CD8-positive, alpha-beta memory T cell (primary cell): ENCODE measurements around the gene PAK6. TPM values are rescaled to one million over a fixed set of nuclear protein-coding genes. Genes with fewer than 3 reads are reported as not detected.
A peak's percentile ranks its signal among the peaks of the same experiment; 100 is the strongest.

Source experiments
- CTCF ChIA-PET: fragments of 350-600 bp; sonication (Branson Sonifier 250); formaldehyde crosslinking; loops from one replicate; lab custom pipeline; 2021; ENCODE audit warnings: antibody characterized with exemption; lab: Charles Lee
- POLR2A ChIA-PET: fragments of 350-600 bp; sonication (Branson Sonifier 250); formaldehyde crosslinking; loops from one replicate; lab custom pipeline; 2021; ENCODE audit warnings: antibody characterized with exemption; lab: Charles Lee
- DNase-seq, 5 donors: peaks; one replicate each; pipeline versions ENCODE4 v3.0.0 to v3.0.0-alpha.2; 2020 to 2022; ENCODE audit warnings: mixed read lengths in 1 of 5
- H3K27ac ChIP-seq: one replicate; pipeline ENCODE4 v1.7.0; 2013; ENCODE audit warnings: low read depth, mild to moderate bottlenecking, low read length, moderate library complexity
- H3K27me3 ChIP-seq: 2 replicates; pipeline ENCODE4 v1.7.0; 2013; ENCODE audit warnings: low read length, mild to moderate bottlenecking; ENCODE audit not compliant: insufficient read depth, poor library complexity, severe bottlenecking
- H3K36me3 ChIP-seq: 2 replicates; pipeline ENCODE4 v1.7.0; 2013; ENCODE audit warnings: mild to moderate bottlenecking, low read length, moderate library complexity; ENCODE audit not compliant: insufficient read depth
- H3K4me1 ChIP-seq: 2 replicates; pipeline ENCODE4 v1.7.0; 2013; ENCODE audit warnings: mild to moderate bottlenecking, low read length, moderate library complexity; ENCODE audit not compliant: insufficient read depth
- H3K4me3 ChIP-seq: 2 replicates; pipeline ENCODE4 v1.7.0; 2013; ENCODE audit warnings: mild to moderate bottlenecking, low read length
- H3K9me3 ChIP-seq: 2 replicates; pipeline ENCODE4 v1.7.0; 2013; ENCODE audit warnings: mild to moderate bottlenecking, low read length
- H3K27ac Mint-ChIP-seq, 8 donors: one replicate each; pipeline ENCODE4 v1.8.0; 2020 to 2021; ENCODE audit warnings: mixed read lengths in 8 of 8, mild to moderate bottlenecking in 6 of 8, inconsistent platforms in 3 of 8, moderate library complexity in 3 of 8
- H3K27me3 Mint-ChIP-seq, 2 donors: one replicate each; pipeline ENCODE4 v1.8.0; 2020 to 2021; ENCODE audit warnings: mixed read lengths in 2 of 2, mild to moderate bottlenecking in 1 of 2, moderate library complexity in 1 of 2
- H3K36me3 Mint-ChIP-seq, 3 donors: one replicate each; pipeline ENCODE4 v1.8.0; 2020 to 2021; ENCODE audit warnings: mixed read lengths in 3 of 3, inconsistent platforms in 1 of 3, mild to moderate bottlenecking in 1 of 3
- H3K4me1 Mint-ChIP-seq, 3 donors: one replicate each; pipeline ENCODE4 v1.8.0; 2020 to 2021; ENCODE audit warnings: mixed read lengths in 3 of 3, inconsistent platforms in 1 of 3, mild to moderate bottlenecking in 1 of 3
- H3K4me3 Mint-ChIP-seq, 7 donors: one replicate each; pipeline ENCODE4 v1.8.0; 2020 to 2021; ENCODE audit warnings: mixed read lengths in 7 of 7, mild to moderate bottlenecking in 6 of 7, moderate library complexity in 4 of 7, inconsistent platforms in 2 of 7
- H3K9me3 Mint-ChIP-seq, 5 donors: one replicate each; pipeline ENCODE4 v1.8.0; 2020 to 2022; ENCODE audit warnings: mixed read lengths in 5 of 5, mild to moderate bottlenecking in 3 of 5, moderate library complexity in 2 of 5, inconsistent platforms in 1 of 5
- polyA plus RNA-seq: library from polyadenylated mRNA; unstranded; fragments of 300-500 nt; fragmentation: Illumina TruSeq; gene quantifications from one replicate; pipeline ENCODE4 v1.2.3, GENCODE V29; 2021
- total RNA-seq, 2 experiments: library from RNA; stranded (reverse); gene quantifications; one replicate each; pipeline ENCODE4 v1.2.3, GENCODE V29; 2021

Gene PAK6
- total and polyA plus RNA-seq, 3 experiments from 2014 or later: 1.7 to 2.8 (median 1.9) TPM

- ChIA-PET POLR2A (no interaction called here), CTCF (interaction anchor here (1.0 to 1.4 kb wide), 2 partner anchors 26 to 31 kb away, joined by 4 read pairs; no protein-coding TSS in a partner anchor)
- Mint-ChIP-seq H3K27me3 (peaks cover 11 to 16% of the 10 kb centered on the region in 2 donors), H3K4me3 (no peak overlapping the region), H3K27ac (no peak overlapping the region), H3K9me3 (no peaks in the 10 kb centered on the region), H3K4me1 (peaks cover 0 to 13% (median 6%) of the 10 kb centered on the region in 3 donors), H3K36me3 (peaks cover 0 to 2% (median 0%) of the 10 kb centered on the region in 3 donors)
- H3K4me1 ChIP-seq: peaks cover 5% of the 10 kb centered on the region
- H3K27me3 ChIP-seq: peaks cover 3% of the 10 kb centered on the region
- H3K4me3 ChIP-seq: no peak overlapping the region
- H3K36me3 ChIP-seq: no peaks in the 10 kb centered on the region
- no peak for DNase-seq
- H3K27ac ChIP-seq: no peak overlapping the region
- H3K9me3 ChIP-seq: no peaks in the 10 kb centered on the region
Measured at GRCh38 chr15:40243126-40243810, 4.4 kb downstream of the PAK6 start.

- Histone ChIP-seq H3K4me3 (no peak overlapping the region), H3K27me3 (no peaks in the 10 kb centered on the region), H3K27ac (no peak overlapping the region), H3K4me1 (no peaks in the 10 kb centered on the region), H3K9me3 (no peaks in the 10 kb centered on the region), H3K36me3 (no peaks in the 10 kb centered on the region)
- Mint-ChIP-seq H3K27me3 (peaks cover 2 to 3% of the 10 kb centered on the region in 2 donors), H3K27ac (no peak overlapping the region), H3K36me3 (no peaks in the 10 kb centered on the region), H3K9me3 (no peaks in the 10 kb centered on the region), H3K4me1 (no peaks in the 10 kb centered on the region), H3K4me3 (no peak overlapping the region)
- ChIA-PET CTCF (no interaction called here), POLR2A (no interaction called here)
- DNase-seq: no peak
Measured at GRCh38 chr15:40244961-40245523, 6.2 kb downstream of the PAK6 start.

GRCh38 chr15:40245666-40246450, 7.0 kb downstream of the PAK6 start:
- Histone ChIP-seq H3K36me3 (no peaks in the 10 kb centered on the region), H3K27me3 (no peaks in the 10 kb centered on the region), H3K9me3 (no peaks in the 10 kb centered on the region), H3K4me1 (no peaks in the 10 kb centered on the region), H3K27ac (no peak overlapping the region), H3K4me3 (no peak overlapping the region)
- ChIA-PET CTCF (interaction anchor here (1.6 kb wide), 1 partner anchor 28 kb away, joined by 5 read pairs; no protein-coding TSS in a partner anchor), POLR2A (no interaction called here)
- H3K36me3 Mint-ChIP-seq: no peaks in the 10 kb centered on the region
- H3K27ac Mint-ChIP-seq: no peak overlapping the region
- H3K4me3 Mint-ChIP-seq: no peak overlapping the region
- no peak for DNase-seq
- H3K27me3 Mint-ChIP-seq: peaks cover 0 to 1% of the 10 kb centered on the region in 2 donors
- no peaks in the 10 kb centered on the region for H3K9me3 Mint-ChIP-seq
- no peaks in the 10 kb centered on the region for H3K4me1 Mint-ChIP-seq

- H3K36me3 Mint-ChIP-seq: no peaks in the 10 kb centered on the region
- H3K4me3 Mint-ChIP-seq: peak overlapping the region in 1 of 7 donors; percentile 68
- H3K4me3 ChIP-seq: no peak overlapping the region
- H3K4me1 ChIP-seq: no peaks in the 10 kb centered on the region
- H3K9me3 ChIP-seq: no peaks in the 10 kb centered on the region
- H3K27ac Mint-ChIP-seq: peak overlapping the region in 2 of 8 donors; percentile 6 to 47
- POLR2A ChIA-PET: no interaction called here
- H3K27me3 ChIP-seq: no peaks in the 10 kb centered on the region
- no peaks in the 10 kb centered on the region for H3K9me3 Mint-ChIP-seq
- CTCF ChIA-PET: interaction anchor here (0.9 to 1.6 kb wide), 3 partner anchors 16 to 29 kb away, joined by 3 to 5 read pairs (median 3); no protein-coding TSS in a partner anchor
- H3K4me1 Mint-ChIP-seq: peaks cover 0 to 3% (median 0%) of the 10 kb centered on the region in 3 donors
- H3K27ac ChIP-seq: no peak overlapping the region
- DNase-seq: peak in 1 of 5 donors; percentile 30
- H3K27me3 Mint-ChIP-seq: peaks cover 5% of the 10 kb centered on the region in 2 donors
- H3K36me3 ChIP-seq: no peaks in the 10 kb centered on the region
Measured at GRCh38 chr15:40246496-40247280, 7.8 kb downstream of the PAK6 start.

- CTCF ChIA-PET: interaction anchor here (0.9 to 1.6 kb wide), 3 partner anchors 16 to 30 kb away, joined by 3 to 5 read pairs (median 3); no protein-coding TSS in a partner anchor
- no peak overlapping the region for H3K27ac Mint-ChIP-seq
- POLR2A ChIA-PET: no interaction called here
Measured at GRCh38 chr15:40247406-40247971, 8.6 kb downstream of the PAK6 start.

GRCh38 chr15:40248006-40248783, 9.3 kb downstream of the PAK6 start:
- Histone ChIP-seq H3K4me1 (no peaks in the 10 kb centered on the region), H3K4me3 (no peak overlapping the region), H3K36me3 (no peaks in the 10 kb centered on the region), H3K27ac (no peak overlapping the region), H3K9me3 (no peaks in the 10 kb centered on the region), H3K27me3 (no peaks in the 10 kb centered on the region)
- Mint-ChIP-seq H3K4me3 (no peak overlapping the region), H3K27ac (no peak overlapping the region), H3K27me3 (peaks cover 5 to 9% of the 10 kb centered on the region in 2 donors), H3K36me3 (no peaks in the 10 kb centered on the region), H3K9me3 (no peaks in the 10 kb centered on the region), H3K4me1 (peaks cover 3 to 7% (median 4%) of the 10 kb centered on the region in 3 donors)
- peak in 1 of 5 donors; percentile 31 for DNase-seq
- ChIA-PET CTCF (no interaction called here), POLR2A (no interaction called here)

More at GRCh38 chr15:40247406-40247971, 8.6 kb downstream of the PAK6 start:
- Mint-ChIP-seq H3K27me3 (peaks cover 5% of the 10 kb centered on the region in 2 donors), H3K36me3 (no peaks in the 10 kb centered on the region), H3K4me3 (peak overlapping the region in 1 of 7 donors; percentile 50), H3K9me3 (no peaks in the 10 kb centered on the region), H3K4me1 (peaks cover 0 to 3% (median 0%) of the 10 kb centered on the region in 3 donors)
- no peaks in the 10 kb centered on the region for H3K9me3 ChIP-seq
- no peaks in the 10 kb centered on the region for H3K27me3 ChIP-seq
- H3K4me3 ChIP-seq: no peak overlapping the region
- no peaks in the 10 kb centered on the region for H3K4me1 ChIP-seq
- no peaks in the 10 kb centered on the region for H3K36me3 ChIP-seq
- H3K27ac ChIP-seq: no peak overlapping the region
- no peak for DNase-seq
